ENCODE results near the gene PTMA.
"Not testable (repeated sequence)": the region's sequence is repeated elsewhere in the genome, so short reads cannot be mapped to it uniquely, and the experiment has no call there.

Gene PTMA

GRCh38 chr2:231710799-231711676 is 2.7 kb downstream of the PTMA start:
- no peaks in the 10 kb centered on the region for H3K9me3 ChIP-seq (ENCODE audit: control insufficient read depth, insufficient read depth, low read length)
- peaks cover 77% of the 10 kb centered on the region for H3K36me3 ChIP-seq (ENCODE audit: control insufficient read depth, low read length)
- TF ChIP-seq EZH2phosphoT487 (IDR thresholded peaks at IDR 0.05; ENCODE audit: borderline replicate concordance, low read length) (no peak), CTCF (IDR thresholded peaks at IDR 0.05; ENCODE audit: low read depth, low read length, poor library complexity, severe bottlenecking) (peak; percentile 24)
- no peaks in the 10 kb centered on the region for H3K27me3 ChIP-seq (ENCODE audit: control insufficient read depth, low read length)
- peaks cover 60% of the 10 kb centered on the region for H3K79me2 ChIP-seq (ENCODE audit: control insufficient read depth, low read length)
- peak overlapping the region; percentile 90 for H3K4me2 ChIP-seq (ENCODE audit: low read length)
- H4K20me1 ChIP-seq (ENCODE audit: control insufficient read depth, insufficient read depth, low read depth, low read length): peaks cover 18% of the 10 kb centered on the region
- no peaks in the 10 kb centered on the region for H3K9me2 ChIP-seq (replicated peaks; ENCODE audit: control insufficient read depth, low read length)
- peak overlapping the region; percentile 95 for H3K4me3 ChIP-seq (ENCODE audit: low read length)
- H3K27ac ChIP-seq (ENCODE audit: low read depth, low read length): peak overlapping the region; percentile 97
- H3F3A ChIP-seq (ENCODE audit: control insufficient read depth, insufficient read depth): peaks cover 62% of the 10 kb centered on the region
- peaks cover 45% of the 10 kb centered on the region for H3K4me1 ChIP-seq (ENCODE audit: control insufficient read depth, low read length)

GRCh38 chr2:231711677-231712450 is 3.5 kb downstream of the PTMA start:
- Histone ChIP-seq H3K27me3 (ENCODE audit: control insufficient read depth, low read length) (no peaks in the 10 kb centered on the region), H4K20me1 (ENCODE audit: control insufficient read depth, insufficient read depth, low read depth, low read length) (peaks cover 18% of the 10 kb centered on the region), H3K4me2 (ENCODE audit: low read length) (peak overlapping the region; percentile 90), H3K36me3 (ENCODE audit: control insufficient read depth, low read length) (peaks cover 70% of the 10 kb centered on the region), H3K9me3 (ENCODE audit: control insufficient read depth, insufficient read depth, low read length) (no peaks in the 10 kb centered on the region), H3K9me2 (replicated peaks; ENCODE audit: control insufficient read depth, low read length) (no peaks in the 10 kb centered on the region), H3K27ac (ENCODE audit: low read depth, low read length) (peak overlapping the region; percentile 97), H3F3A (ENCODE audit: control insufficient read depth, insufficient read depth) (peaks cover 70% of the 10 kb centered on the region), H3K4me3 (ENCODE audit: low read length) (peak overlapping the region; percentile 95), H3K4me1 (ENCODE audit: control insufficient read depth, low read length) (peaks cover 50% of the 10 kb centered on the region), H3K79me2 (ENCODE audit: control insufficient read depth, low read length) (peaks cover 52% of the 10 kb centered on the region)
- no peak for TF ChIP-seq CTCF (IDR thresholded peaks at IDR 0.05; ENCODE audit: low read depth, low read length, poor library complexity, severe bottlenecking)
- no peak for TF ChIP-seq EZH2phosphoT487 (IDR thresholded peaks at IDR 0.05; ENCODE audit: borderline replicate concordance, low read length)

- peaks cover 51% of the 10 kb centered on the region for H3K4me1 ChIP-seq (ENCODE audit: control insufficient read depth, low read length)
- peaks cover 18% of the 10 kb centered on the region for H4K20me1 ChIP-seq (ENCODE audit: control insufficient read depth, insufficient read depth, low read depth, low read length)
- peak overlapping the region; percentile 97 for H3K27ac ChIP-seq (ENCODE audit: low read depth, low read length)
- H3K9me2 ChIP-seq (replicated peaks; ENCODE audit: control insufficient read depth, low read length); H3K27me3 ChIP-seq (ENCODE audit: control insufficient read depth, low read length); H3K9me3 ChIP-seq (ENCODE audit: control insufficient read depth, insufficient read depth, low read length): not testable (repeated sequence)
- H3K4me2 ChIP-seq (ENCODE audit: low read length): peak overlapping the region; percentile 90
- H3F3A ChIP-seq (ENCODE audit: control insufficient read depth, insufficient read depth): peaks cover 71% of the 10 kb centered on the region
- H3K79me2 ChIP-seq (ENCODE audit: control insufficient read depth, low read length): peaks cover 49% of the 10 kb centered on the region
- H3K36me3 ChIP-seq (ENCODE audit: control insufficient read depth, low read length): peaks cover 70% of the 10 kb centered on the region
- H3K4me3 ChIP-seq (ENCODE audit: low read length): peak overlapping the region; percentile 95
Observed at GRCh38 chr2:231712451-231713021, 4.2 kb downstream of the PTMA start.

- Histone ChIP-seq H3K79me2 (ENCODE audit: control insufficient read depth, low read length) (peaks cover 50% of the 10 kb centered on the region), H3K36me3 (ENCODE audit: control insufficient read depth, low read length) (peaks cover 73% of the 10 kb centered on the region), H3K4me1 (ENCODE audit: control insufficient read depth, low read length) (peaks cover 56% of the 10 kb centered on the region), H3F3A (ENCODE audit: control insufficient read depth, insufficient read depth) (peaks cover 73% of the 10 kb centered on the region), H3K4me2 (ENCODE audit: low read length) (peak overlapping the region; percentile 6; the same call in 1 of the 2 replicates), H3K27ac (ENCODE audit: low read depth, low read length) (peak overlapping the region; percentile 52), H4K20me1 (ENCODE audit: control insufficient read depth, insufficient read depth, low read depth, low read length) (peaks cover 18% of the 10 kb centered on the region)
- H3K9me3 ChIP-seq (ENCODE audit: control insufficient read depth, insufficient read depth, low read length); H3K27me3 ChIP-seq (ENCODE audit: control insufficient read depth, low read length); H3K4me3 ChIP-seq (ENCODE audit: low read length); H3K9me2 ChIP-seq (replicated peaks; ENCODE audit: control insufficient read depth, low read length): not testable (repeated sequence)
Observed at GRCh38 chr2:231713406-231713729, 5.0 kb downstream of the PTMA start.

Measured in DOHH2 (cell line).